B cell (primary cell): ENCODE results near the gene CYP4F3. TPM values are rescaled to one million over a fixed set of nuclear protein-coding genes. Genes with fewer than 3 reads are reported as not detected.

ENCODE experiments used
- ATAC-seq: fragments of 200-7000 bp; cut with Tn5 transposase; one replicate; pipeline ENCODE4 v1.10.0; 2021; ENCODE audit warnings: low read depth, mild to moderate bottlenecking, moderate number of reproducible peaks, moderate library complexity
- CTCF ChIA-PET: fragments of 350-600 bp; sonication (Branson Sonifier 250); formaldehyde crosslinking; loops from one replicate; lab custom pipeline; 2021; ENCODE audit warnings: antibody characterized with exemption, inconsistent platforms; lab: Charles Lee
- POLR2A ChIA-PET: fragments of 350-600 bp; sonication (Branson Sonifier 250); formaldehyde crosslinking; loops from one replicate; lab custom pipeline; 2021; ENCODE audit warnings: antibody characterized with exemption; lab: Charles Lee
- DNase-seq: peaks from one replicate; pipeline ENCODE4 v3.0.0; 2013
- H2AFZ ChIP-seq: 2 replicates; pipeline ENCODE4 v1.6.1; 2012; ENCODE audit warnings: mild to moderate bottlenecking, low read depth, low read length; ENCODE audit not compliant: insufficient read depth, poor library complexity, severe bottlenecking
- H3K27ac ChIP-seq, 2 donors: 1 replicate in 1 of 2; 2 replicates in 1 of 2; pipeline ENCODE4 v1.5.1; 2012 to 2013; ENCODE audit warnings: low read length in 2 of 2, mild to moderate bottlenecking in 2 of 2, moderate library complexity in 1 of 2
- H3K27me3 ChIP-seq, 4 experiments: fragments of 200-600 bp in 1 of 4; sonication (generic) in 1 of 4; replicated peaks in 1 of 4; 1 replicate in 2 of 4; 2 replicates in 2 of 4; pipeline versions ENCODE4 v1.6.1 to v1.7.0; 2013 to 2016; ENCODE audit warnings: low read length in 3 of 4, mild to moderate bottlenecking in 2 of 4, mixed read lengths in 1 of 4, moderate library complexity in 1 of 4; ENCODE audit not compliant: insufficient read depth in 4 of 4, control insufficient read depth in 3 of 4; ENCODE audit errors: control extremely low read depth in 1 of 4
- H3K36me3 ChIP-seq, 2 experiments: replicated peaks in 1 of 2; 1 replicate in 1 of 2; 2 replicates in 1 of 2; pipeline versions ENCODE4 v1.6.1 to v1.7.1; 2013; ENCODE audit warnings: low read length in 1 of 2; ENCODE audit not compliant: insufficient read depth in 2 of 2, control insufficient read depth in 1 of 2; ENCODE audit errors: control extremely low read depth in 1 of 2, extremely low read depth in 1 of 2
- H3K4me1 ChIP-seq, 2 donors: fragments of 200-600 bp in 1 of 2; sonication (generic) in 1 of 2; 1 replicate in 1 of 2; 2 replicates in 1 of 2; pipeline versions ENCODE4 v1.5.1 to v1.6.1; 2013 to 2017; ENCODE audit warnings: low read length in 2 of 2; ENCODE audit not compliant: control insufficient read depth in 2 of 2, insufficient read depth in 2 of 2
- H3K4me2 ChIP-seq: replicated peaks from 2 replicates; pipeline ENCODE3; 2012; ENCODE audit warnings: mild to moderate bottlenecking, low read depth, low read length; ENCODE audit not compliant: poor library complexity, severe bottlenecking
- H3K4me3 ChIP-seq, 5 experiments: fragments of 200-600 bp in 1 of 5; sonication (generic) in 1 of 5; 1 replicate in 3 of 5; 2 replicates in 2 of 5; pipeline versions ENCODE4 v1.5.1 to v1.7.0; 2011 to 2016; ENCODE audit warnings: low read length in 4 of 5, mild to moderate bottlenecking in 4 of 5, low read depth in 2 of 5, control low read depth in 1 of 5, moderate library complexity in 1 of 5; ENCODE audit not compliant: insufficient read depth in 1 of 5; ENCODE audit errors: control extremely low read depth in 1 of 5, extremely low read depth in 1 of 5
- H3K79me2 ChIP-seq: fragments of 200-600 bp; sonication (generic); one replicate; pipeline ENCODE4 v1.6.0; 2016; ENCODE audit warnings: low read length; ENCODE audit not compliant: control insufficient read depth, insufficient read depth
- H3K9ac ChIP-seq: fragments of 200-600 bp; sonication (generic); 2 replicates; pipeline ENCODE4 v1.6.1; 2017; ENCODE audit warnings: mild to moderate bottlenecking, low read length, moderate library complexity
- H3K9me3 ChIP-seq, 3 donors: one replicate each; pipeline versions ENCODE4 v1.6.1 to v1.7.1; 2013; ENCODE audit warnings: low read length in 2 of 3; ENCODE audit not compliant: control insufficient read depth in 2 of 3, insufficient read depth in 1 of 3; ENCODE audit errors: control extremely low read depth in 1 of 3
- H4K20me1 ChIP-seq: 2 replicates; pipeline ENCODE4 v1.6.0; 2012; ENCODE audit warnings: mild to moderate bottlenecking, low read length; ENCODE audit not compliant: insufficient read depth, control insufficient read depth, poor library complexity, severe bottlenecking
- H3K27ac Mint-ChIP-seq: one replicate; pipeline ENCODE4 v1.8.0; 2021; ENCODE audit warnings: mixed read lengths
- H3K27me3 Mint-ChIP-seq: one replicate; pipeline ENCODE4 v1.8.0; 2021; ENCODE audit warnings: mixed read lengths
- H3K4me1 Mint-ChIP-seq: one replicate; pipeline ENCODE4 v1.8.0; 2021; ENCODE audit warnings: mixed read lengths
- H3K4me3 Mint-ChIP-seq: one replicate; pipeline ENCODE4 v1.8.0; 2021; ENCODE audit warnings: mixed read lengths
- H3K9me3 Mint-ChIP-seq: one replicate; pipeline ENCODE4 v1.8.0; 2022; ENCODE audit warnings: mixed read lengths; ENCODE audit not compliant: insufficient read depth
- CTCF ChIP-seq: fragments of 200-600 bp; IDR thresholded peaks from one replicate; pipeline ENCODE4 v1.8.0; 2022; ENCODE audit warnings: antibody characterized with exemption, mild to moderate bottlenecking
- EZH2 ChIP-seq: IDR thresholded peaks from 2 replicates; pipeline ENCODE4 v1.6.1; 2012; ENCODE audit warnings: borderline replicate concordance, low read depth, mild to moderate bottlenecking, moderate library complexity, low read length; ENCODE audit not compliant: insufficient read depth, poor library complexity, severe bottlenecking
- WGBS: methylation state at CpG from one replicate; pipeline ENCODE4 v1.1.5; 2013; ENCODE audit warnings: missing lambda C conversion rate; ENCODE audit not compliant: insufficient coverage; 5-methylcytosine and 5-hydroxymethylcytosine counted together
- intact Hi-C: fragments of 100-400 bp; cut with micrococcal nuclease; formaldehyde crosslinking; loops from one replicate; pipeline ENCODE4 v1.10.0; 2022
- polyA plus RNA-seq: library from polyadenylated mRNA; depleted of rRNA; stranded (reverse); fragments of >200 nt; gene quantifications from 2 replicates; pipeline ENCODE4 v1.2.3, GENCODE V29; 2012
- total RNA-seq, 2 donors: library from RNA; stranded (reverse); fragments of 120-200 nt in 1 of 2; gene quantifications; 1 replicate in 1 of 2; 2 replicates in 1 of 2; pipeline versions ENCODE4 v1.2.3 to v1.2.4, GENCODE V29; 2013 to 2022

CYP4F3 gene
- total and polyA plus RNA-seq, 2 donors (not counting 1 experiment from before 2014, with no cell fraction given), result not detected

GRCh38 chr19:15701757-15702533 lies 61.2 kb downstream of the CYP4F3 start:
- CTCF ChIA-PET, result interaction anchor here (0.6 kb wide), 1 partner anchor 205 kb away, joined by 4 read pairs; no protein-coding TSS in a partner anchor
- no peak overlapping the region for H3K27ac ChIP-seq
- no peak overlapping the region for H3K4me2 ChIP-seq
- no peak overlapping the region for H3K4me3 ChIP-seq
- H3K27me3 ChIP-seq, result peaks cover 0 to 17% (median 3%) of the 10 kb centered on the region in 4 experiments
- Mint-ChIP-seq H3K27me3 (peaks cover 45% of the 10 kb centered on the region), H3K9me3 (no peaks in the 10 kb centered on the region), H3K4me1 (no peaks in the 10 kb centered on the region), H3K4me3 (no peak overlapping the region), H3K27ac (no peak overlapping the region)
- H2AFZ ChIP-seq, result no peak overlapping the region
- ATAC-seq (no peak), DNase-seq (no peak)
- H3K9ac ChIP-seq, result no peak overlapping the region
- TF ChIP-seq CTCF (no peak), EZH2 (no peak)
- intact Hi-C loops, result no loop called here
- POLR2A ChIA-PET, result no interaction called here
- H3K9me3 ChIP-seq, result peaks cover 0 to 1% (median 0%) of the 10 kb centered on the region in 3 donors
- H4K20me1 ChIP-seq, result no peaks in the 10 kb centered on the region
- H3K4me1 ChIP-seq, result no peaks in the 10 kb centered on the region
- no peaks in the 10 kb centered on the region for H3K79me2 ChIP-seq
- 72% methylated on average over 4 of the region's 4 CpGs for WGBS
- no peaks in the 10 kb centered on the region for H3K36me3 ChIP-seq

DNA sequence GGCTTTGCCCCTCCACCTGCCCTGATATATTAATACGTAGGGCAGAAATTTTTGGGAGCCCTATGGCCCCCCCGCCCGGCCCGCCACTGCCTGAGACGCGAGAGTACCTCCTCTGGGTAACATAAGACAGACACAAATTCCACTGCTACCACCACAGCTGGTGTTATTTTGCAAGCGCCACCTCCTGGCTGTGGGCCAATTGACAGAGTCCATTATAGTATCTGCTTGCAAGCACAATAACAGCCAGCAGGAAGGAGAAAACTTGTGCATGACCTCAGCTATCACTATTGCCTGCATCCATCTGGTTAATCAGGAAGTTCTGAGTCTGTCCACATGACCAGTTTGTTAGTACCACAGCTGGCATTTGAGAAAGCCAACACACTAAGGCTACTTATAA lies 61.8 kb downstream of the CYP4F3 start:
- H3K4me3 ChIP-seq, result no peak overlapping the region
- 0% methylated on average over 7 of the region's 7 CpGs for WGBS
- no peak overlapping the region for H3K4me2 ChIP-seq
- no peaks in the 10 kb centered on the region for H3K79me2 ChIP-seq
- H3K9me3 ChIP-seq, result no peaks in the 10 kb centered on the region
- H2AFZ ChIP-seq, result no peak overlapping the region
- no peaks in the 10 kb centered on the region for H3K9me3 Mint-ChIP-seq
- no peak for TF ChIP-seq EZH2
- TF ChIP-seq CTCF, result no peak
- H3K9ac ChIP-seq, result no peak overlapping the region
- no peak overlapping the region for H3K27ac Mint-ChIP-seq
- DNase-seq, result no peak
- H3K27me3 ChIP-seq, result peaks cover 0 to 17% (median 3%) of the 10 kb centered on the region in 4 experiments
- no peaks in the 10 kb centered on the region for H3K36me3 ChIP-seq
- no peak overlapping the region for H3K27ac ChIP-seq
- ChIA-PET CTCF (no interaction called here), POLR2A (no interaction called here)
- no peaks in the 10 kb centered on the region for H4K20me1 ChIP-seq
- no peak for ATAC-seq
- peaks cover 45% of the 10 kb centered on the region for H3K27me3 Mint-ChIP-seq
- no peaks in the 10 kb centered on the region for H3K4me1 ChIP-seq
- H3K4me1 Mint-ChIP-seq, result no peaks in the 10 kb centered on the region
- intact Hi-C loops, result no loop called here
- H3K4me3 Mint-ChIP-seq, result no peak overlapping the region
